Neural progenitor cell (in vitro differentiated cells): ENCODE data around the gene TFAM.

Experiments
- CTCF ChIP-seq: fragments of 200-600 bp; sonication (generic); IDR thresholded peaks from 2 replicates; pipeline ENCODE4 v1.5.1; 2017; ENCODE audit warnings: antibody characterized with exemption, mild to moderate bottlenecking
- EZH2 ChIP-seq: fragments of 200-600 bp; sonication (generic); IDR thresholded peaks from 2 replicates; pipeline ENCODE4 v1.6.1; 2017; ENCODE audit warnings: antibody characterized with exemption, mild to moderate bottlenecking, moderate library complexity

GRCh38 chr10:58362027-58362789 is 23.0 kb upstream of the TFAM start:
- TF ChIP-seq CTCF (no peak), EZH2 (no peak)
